ENCODE measurements around the gene INTS11.

GRCh38 chr1:1275836-1276235, 48.6 kb downstream of the INTS11 start:
- TF ChIP-seq, protein P1, sequence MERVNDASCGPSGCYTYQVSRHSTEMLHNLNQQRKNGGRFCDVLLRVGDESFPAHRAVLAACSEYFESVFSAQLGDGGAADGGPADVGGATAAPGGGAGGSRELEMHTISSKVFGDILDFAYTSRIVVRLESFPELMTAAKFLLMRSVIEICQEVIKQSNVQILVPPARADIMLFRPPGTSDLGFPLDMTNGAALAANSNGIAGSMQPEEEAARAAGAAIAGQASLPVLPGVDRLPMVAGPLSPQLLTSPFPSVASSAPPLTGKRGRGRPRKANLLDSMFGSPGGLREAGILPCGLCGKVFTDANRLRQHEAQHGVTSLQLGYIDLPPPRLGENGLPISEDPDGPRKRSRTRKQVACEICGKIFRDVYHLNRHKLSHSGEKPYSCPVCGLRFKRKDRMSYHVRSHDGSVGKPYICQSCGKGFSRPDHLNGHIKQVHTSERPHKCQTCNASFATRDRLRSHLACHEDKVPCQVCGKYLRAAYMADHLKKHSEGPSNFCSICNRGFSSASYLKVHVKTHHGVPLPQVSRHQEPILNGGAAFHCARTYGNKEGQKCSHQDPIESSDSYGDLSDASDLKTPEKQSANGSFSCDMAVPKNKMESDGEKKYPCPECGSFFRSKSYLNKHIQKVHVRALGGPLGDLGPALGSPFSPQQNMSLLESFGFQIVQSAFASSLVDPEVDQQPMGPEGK (CRISPR knock-in tag; IDR thresholded peaks at IDR 0.05; ENCODE audit: borderline replicate concordance), result no peak
- TF ChIP-seq ZFP30 (CRISPR knock-in tag; IDR thresholded peaks at IDR 0.05), result no peak
